A673 (cell line): ENCODE measurements around the gene NR6A1. TPM values are rescaled to one million over a fixed set of nuclear protein-coding genes. Genes with fewer than 3 reads are reported as not detected.
"Not testable (repeated sequence)": the region's sequence is repeated elsewhere in the genome, so short reads cannot be mapped to it uniquely, and the experiment has no call there.

Source experiments
- BruUV-seq: library from RNA; stranded (reverse); fragments of 400-500 nt; replicated peaks from 2 replicates; lab custom pipeline; 2021; lab: Mats Ljungman, UMichigan
- CTCF ChIA-PET: fragments of 300-600 bp; sonication (Branson Sonifier 250); formaldehyde crosslinking; loops from one replicate; lab custom pipeline; 2022; ENCODE audit warnings: antibody characterized with exemption; lab: Charles Lee
- POLR2A ChIA-PET: fragments of 300-600 bp; sonication (Branson Sonifier 250); formaldehyde crosslinking; loops from one replicate; lab custom pipeline; 2022; ENCODE audit warnings: antibody characterized with exemption; ENCODE audit not compliant: low non-redundant PET; lab: Charles Lee
- DNase-seq: peaks from one replicate; pipeline ENCODE4 v3.0.0-alpha.2; 2015; ENCODE audit warnings: low spot score
- H3K27ac ChIP-seq: fragments of 200-600 bp; sonication (generic); 2 replicates; pipeline ENCODE4 v1.5.1; 2016; ENCODE audit warnings: mixed run types, low read depth, mild to moderate bottlenecking, mixed read lengths, antibody characterized with exemption, low read length; ENCODE audit not compliant: poor library complexity, severe bottlenecking
- H3K27me3 ChIP-seq: fragments of 200-600 bp; sonication (generic); replicated peaks from 2 replicates; pipeline ENCODE4 v1.6.1; 2017; ENCODE audit warnings: mixed run types, low read depth, mild to moderate bottlenecking, mixed read lengths, antibody characterized with exemption, low read length; ENCODE audit not compliant: insufficient read depth, poor library complexity
- H3K36me3 ChIP-seq: fragments of 200-600 bp; sonication (generic); 2 replicates; pipeline ENCODE4 v1.6.1; 2016; ENCODE audit warnings: mixed run types, mild to moderate bottlenecking, mixed read lengths, antibody characterized with exemption, low read length; ENCODE audit not compliant: insufficient read depth, poor library complexity, severe bottlenecking
- H3K4me1 ChIP-seq: fragments of 200-600 bp; sonication (generic); 2 replicates; pipeline ENCODE4 v1.6.1; 2017; ENCODE audit warnings: mixed run types, mild to moderate bottlenecking, mixed read lengths, antibody characterized with exemption, low read length; ENCODE audit not compliant: insufficient read depth, poor library complexity, severe bottlenecking
- H3K4me3 ChIP-seq: fragments of 200-600 bp; sonication (generic); 2 replicates; pipeline ENCODE4 v1.5.1; 2016; ENCODE audit warnings: low read depth, mixed run types, mild to moderate bottlenecking, mixed read lengths, low read length; ENCODE audit not compliant: poor library complexity, severe bottlenecking
- H3K9me3 ChIP-seq: fragments of 200-600 bp; sonication (generic); 2 replicates; pipeline ENCODE4 v1.6.1; 2016; ENCODE audit warnings: mixed run types, low read depth, mild to moderate bottlenecking, mixed read lengths, antibody characterized with exemption, low read length; ENCODE audit not compliant: poor library complexity, severe bottlenecking
- EZH2 ChIP-seq: fragments of 200-600 bp; sonication (generic); IDR thresholded peaks from 2 replicates; pipeline ENCODE4 v1.6.1; 2017; ENCODE audit warnings: borderline replicate concordance, low read depth, mild to moderate bottlenecking, mixed read lengths, antibody characterized with exemption, low read length; ENCODE audit not compliant: poor library complexity, severe bottlenecking
- intact Hi-C: fragments of 100-400 bp; cut with micrococcal nuclease; formaldehyde crosslinking; loops from one replicate; pipeline ENCODE4 v1.10.0; 2022; ENCODE audit not compliant: unreplicated experiment
- total RNA-seq: library from RNA; stranded (reverse); gene quantifications from 2 replicates; pipeline ENCODE4 v1.2.3, GENCODE V29; 2021
- TF ChIP-seq, protein P1 (sequence below): fragments of 300-800, 200-600 bp; sonication (generic); conservative IDR thresholded peaks from 2 replicates; pipeline ENCODE4 v1.5.1; 2017; ENCODE audit warnings: low read depth, mild to moderate bottlenecking, antibody characterized with exemption, low read length, moderate library complexity, mixed read lengths

The NR6A1 gene
- total RNA-seq, 1 experiment from 2014 or later = 5.3 TPM

DNA sequence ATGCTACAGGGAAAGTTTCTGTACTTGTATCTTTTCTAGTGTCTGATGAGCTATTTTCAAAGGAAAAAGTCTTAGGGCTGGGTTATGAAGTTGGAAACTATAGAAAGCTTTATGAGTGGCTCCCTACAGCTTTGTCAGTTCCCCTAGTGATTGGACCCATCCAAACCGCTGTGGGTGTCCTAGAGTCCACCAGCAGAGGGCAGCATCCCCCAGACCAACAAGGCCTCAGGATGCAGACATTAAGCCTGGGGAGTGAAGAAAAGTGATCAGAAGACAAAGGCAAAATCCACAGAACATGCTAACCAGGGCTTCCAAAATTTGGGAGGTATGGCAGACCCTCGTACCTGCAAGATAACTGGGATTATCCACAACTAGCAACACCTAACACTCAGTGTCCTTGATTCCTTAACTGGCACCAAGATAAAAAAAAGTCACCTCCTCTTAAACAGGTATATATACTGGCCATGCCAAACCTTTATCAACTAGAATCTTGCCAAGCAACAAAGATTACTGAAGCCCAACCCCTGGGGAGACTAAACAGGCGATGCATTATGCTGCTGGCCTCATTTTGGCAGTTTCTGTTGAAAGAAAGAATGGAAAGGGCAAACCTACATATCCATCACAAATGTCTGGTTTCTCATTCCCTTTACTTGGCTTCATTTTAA lies 153.5 kb downstream of the NR6A1 start:
- POLR2A ChIA-PET = no interaction called here
- TF ChIP-seq EZH2 = no peak
- TF ChIP-seq, protein P1, sequence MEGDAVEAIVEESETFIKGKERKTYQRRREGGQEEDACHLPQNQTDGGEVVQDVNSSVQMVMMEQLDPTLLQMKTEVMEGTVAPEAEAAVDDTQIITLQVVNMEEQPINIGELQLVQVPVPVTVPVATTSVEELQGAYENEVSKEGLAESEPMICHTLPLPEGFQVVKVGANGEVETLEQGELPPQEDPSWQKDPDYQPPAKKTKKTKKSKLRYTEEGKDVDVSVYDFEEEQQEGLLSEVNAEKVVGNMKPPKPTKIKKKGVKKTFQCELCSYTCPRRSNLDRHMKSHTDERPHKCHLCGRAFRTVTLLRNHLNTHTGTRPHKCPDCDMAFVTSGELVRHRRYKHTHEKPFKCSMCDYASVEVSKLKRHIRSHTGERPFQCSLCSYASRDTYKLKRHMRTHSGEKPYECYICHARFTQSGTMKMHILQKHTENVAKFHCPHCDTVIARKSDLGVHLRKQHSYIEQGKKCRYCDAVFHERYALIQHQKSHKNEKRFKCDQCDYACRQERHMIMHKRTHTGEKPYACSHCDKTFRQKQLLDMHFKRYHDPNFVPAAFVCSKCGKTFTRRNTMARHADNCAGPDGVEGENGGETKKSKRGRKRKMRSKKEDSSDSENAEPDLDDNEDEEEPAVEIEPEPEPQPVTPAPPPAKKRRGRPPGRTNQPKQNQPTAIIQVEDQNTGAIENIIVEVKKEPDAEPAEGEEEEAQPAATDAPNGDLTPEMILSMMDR = peak; percentile 96
- no TSS peak for BruUV-seq
- Histone ChIP-seq H3K4me3 (no peak overlapping the region), H3K9me3 (no peaks in the 10 kb centered on the region), H3K27ac (no peak overlapping the region), H3K4me1 (peaks cover 18% of the 10 kb centered on the region), H3K36me3 (no peaks in the 10 kb centered on the region), H3K27me3 (no peaks in the 10 kb centered on the region)
- intact Hi-C loops = loop anchor here (1.0 to 5.0 kb wide), 4 partner anchors 65 to 235 kb away; partner anchors contain the start of gene WDR38
- peak; percentile 87 for DNase-seq
- CTCF ChIA-PET = interaction anchor here (0.5 to 2.4 kb wide), 20 partner anchors 9 to 509 kb away, joined by 3 to 21 read pairs (median 4); no protein-coding TSS in a partner anchor

DNA sequence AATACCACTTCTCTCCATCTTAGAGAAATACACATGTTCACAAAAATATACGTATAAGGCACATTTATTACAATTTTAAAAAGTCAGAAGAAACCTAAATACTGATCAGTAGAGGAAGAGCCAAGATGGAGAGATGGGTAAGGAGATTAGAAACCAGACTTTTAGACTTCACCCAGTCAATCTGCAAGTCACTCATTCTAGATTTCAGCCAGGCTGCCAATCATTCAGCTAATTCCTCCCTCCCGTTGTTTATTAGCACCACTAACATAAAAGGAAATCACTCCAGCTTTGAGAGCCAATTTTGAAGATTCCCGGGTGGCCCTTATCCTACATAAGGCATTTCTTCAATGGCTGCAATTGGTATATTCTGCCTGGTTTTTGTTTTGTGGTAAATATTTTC lies 154.2 kb downstream of the NR6A1 start:
- BruUV-seq = no TSS peak
- Histone ChIP-seq H3K9me3 (no peaks in the 10 kb centered on the region), H3K27ac (no peak overlapping the region), H3K27me3 (no peaks in the 10 kb centered on the region), H3K4me1 (peaks cover 12% of the 10 kb centered on the region), H3K36me3 (no peaks in the 10 kb centered on the region), H3K4me3 (no peak overlapping the region)
- peak; percentile 25 for DNase-seq
- TF ChIP-seq, protein P1 = no peak
- TF ChIP-seq EZH2 = no peak
- ChIA-PET CTCF (interaction anchor here (0.5 to 2.4 kb wide), 20 partner anchors 10 to 509 kb away, joined by 3 to 21 read pairs (median 4); partner anchors contain the start of gene WDR38), POLR2A (no interaction called here)
- intact Hi-C loops = loop anchor here (1.0 to 5.0 kb wide), 4 partner anchors 65 to 235 kb away; partner anchors contain the start of gene WDR38

DNA sequence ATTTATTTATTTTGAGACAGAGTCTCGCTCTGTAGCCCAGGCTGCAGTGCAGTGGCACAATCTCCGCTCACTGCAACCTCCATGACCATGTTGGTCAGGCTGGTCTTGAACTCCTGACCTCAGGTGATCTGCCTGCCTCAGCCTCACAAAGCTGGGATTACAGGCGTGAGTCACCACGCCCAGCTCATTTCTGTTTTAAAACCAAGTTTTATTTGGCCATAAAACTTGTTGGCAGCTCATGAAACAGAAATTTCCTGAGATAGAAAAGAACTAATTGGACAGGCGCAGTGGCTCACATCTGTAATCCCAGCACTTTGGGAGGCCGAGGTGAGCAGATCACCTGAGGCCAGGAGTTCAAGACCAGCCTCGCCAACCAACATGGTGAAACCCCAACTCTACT lies 155.3 kb downstream of the NR6A1 start:
- H3K9me3 ChIP-seq, DNase-seq, BruUV-seq, POLR2A ChIA-PET, H3K27ac ChIP-seq, H3K27me3 ChIP-seq, H3K36me3 ChIP-seq, H3K4me3 ChIP-seq: not testable (repeated sequence)
- intact Hi-C loops = loop anchor here (5.0 kb wide), 3 partner anchors 64 to 236 kb away; partner anchors contain the start of gene WDR38
- H3K4me1 ChIP-seq = peaks cover 12% of the 10 kb centered on the region
- CTCF ChIA-PET = interaction anchor here (0.7 kb wide), 1 partner anchor 30 kb away, joined by 12 read pairs; no protein-coding TSS in a partner anchor
